ENCODE data around the gene PLEKHG3.

PLEKHG3 gene

DNA sequence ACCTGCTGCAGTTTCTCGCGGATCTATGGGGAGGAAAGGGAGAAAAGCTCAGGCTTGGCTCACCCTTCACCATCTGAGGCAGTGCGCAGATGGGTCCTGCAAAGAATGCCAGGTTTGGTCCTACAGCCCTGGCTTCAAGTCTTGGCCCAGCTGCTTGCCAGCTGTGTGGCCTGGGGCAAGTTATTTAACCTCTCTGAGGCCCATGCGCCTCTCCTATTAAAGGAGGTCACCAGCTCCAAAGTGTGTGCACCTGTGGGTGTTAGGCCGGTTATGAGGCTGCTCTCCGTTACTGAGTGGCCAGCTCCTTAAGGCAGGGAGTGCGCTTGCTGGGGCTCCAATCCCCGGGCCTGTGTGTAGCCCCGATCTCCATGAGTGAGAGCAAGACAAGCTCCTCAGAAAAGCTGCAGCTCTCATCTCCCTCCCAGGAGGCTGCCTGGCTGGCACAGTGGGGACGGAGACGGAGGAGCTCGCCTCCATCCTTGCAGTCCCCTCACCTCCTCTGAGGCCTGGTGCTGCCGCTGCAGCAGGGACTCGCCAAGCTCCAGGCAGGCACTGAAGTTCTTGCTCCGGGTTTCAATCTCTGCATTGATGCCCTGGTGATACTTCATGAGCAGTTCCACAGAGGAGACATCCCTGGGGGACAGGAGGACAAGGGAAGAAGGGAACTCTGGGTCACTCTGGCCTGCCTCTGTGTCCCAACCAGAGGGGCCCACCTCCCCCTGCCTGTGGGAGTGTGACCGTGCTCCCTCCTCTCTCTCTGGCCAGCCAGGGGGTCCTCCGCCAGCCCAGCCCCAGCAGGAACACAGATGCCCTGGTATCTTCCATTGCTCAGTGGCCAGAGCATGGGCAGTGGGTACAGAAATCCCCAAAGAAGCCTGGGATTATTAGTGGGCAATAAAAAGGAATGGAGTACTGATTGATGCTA is 65.1 kb downstream of the PLEKHG3 start:
- ChIA-PET CTCF (interaction anchor here (0.7 to 0.8 kb wide), 2 partner anchors 98 to 122 kb away, joined by 3 to 5 read pairs; no protein-coding TSS in a partner anchor), POLR2A (ENCODE audit: low non-redundant PET) (no interaction called here)
- TF ChIP-seq, protein P1, sequence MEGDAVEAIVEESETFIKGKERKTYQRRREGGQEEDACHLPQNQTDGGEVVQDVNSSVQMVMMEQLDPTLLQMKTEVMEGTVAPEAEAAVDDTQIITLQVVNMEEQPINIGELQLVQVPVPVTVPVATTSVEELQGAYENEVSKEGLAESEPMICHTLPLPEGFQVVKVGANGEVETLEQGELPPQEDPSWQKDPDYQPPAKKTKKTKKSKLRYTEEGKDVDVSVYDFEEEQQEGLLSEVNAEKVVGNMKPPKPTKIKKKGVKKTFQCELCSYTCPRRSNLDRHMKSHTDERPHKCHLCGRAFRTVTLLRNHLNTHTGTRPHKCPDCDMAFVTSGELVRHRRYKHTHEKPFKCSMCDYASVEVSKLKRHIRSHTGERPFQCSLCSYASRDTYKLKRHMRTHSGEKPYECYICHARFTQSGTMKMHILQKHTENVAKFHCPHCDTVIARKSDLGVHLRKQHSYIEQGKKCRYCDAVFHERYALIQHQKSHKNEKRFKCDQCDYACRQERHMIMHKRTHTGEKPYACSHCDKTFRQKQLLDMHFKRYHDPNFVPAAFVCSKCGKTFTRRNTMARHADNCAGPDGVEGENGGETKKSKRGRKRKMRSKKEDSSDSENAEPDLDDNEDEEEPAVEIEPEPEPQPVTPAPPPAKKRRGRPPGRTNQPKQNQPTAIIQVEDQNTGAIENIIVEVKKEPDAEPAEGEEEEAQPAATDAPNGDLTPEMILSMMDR (conservative IDR thresholded peaks at IDR 0.05; ENCODE audit: low read depth) = no peak
- H3K27ac ChIP-seq = no peak overlapping the region
- DNase-seq (ENCODE audit: low spot score) = no peak

DNA sequence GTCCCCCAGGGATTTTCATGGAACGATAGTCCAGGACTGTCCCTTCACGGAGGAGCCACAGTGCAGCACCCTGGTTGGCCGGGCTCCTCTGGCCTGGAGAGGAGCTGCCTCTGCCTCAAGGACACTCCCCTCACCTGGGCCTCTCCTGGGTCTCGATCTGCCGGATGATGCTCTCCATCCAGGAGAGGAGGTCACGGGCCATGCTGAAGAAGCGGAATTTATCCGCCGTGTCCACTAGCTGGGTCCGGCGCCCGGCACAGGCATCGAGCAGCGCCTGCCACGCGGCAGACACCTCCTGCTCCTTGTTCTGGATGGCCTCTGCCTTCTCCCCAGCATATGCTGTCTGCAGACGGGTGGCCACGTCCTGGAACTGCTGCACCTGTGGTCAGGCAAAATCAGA is 66.5 kb downstream of the PLEKHG3 start:
- no peak overlapping the region for H3K27ac ChIP-seq
- ChIA-PET POLR2A (ENCODE audit: low non-redundant PET) (no interaction called here), CTCF (no interaction called here)
- TF ChIP-seq, protein P1 (conservative IDR thresholded peaks at IDR 0.05; ENCODE audit: low read depth) = no peak
- DNase-seq (ENCODE audit: low spot score) = no peak

DNA sequence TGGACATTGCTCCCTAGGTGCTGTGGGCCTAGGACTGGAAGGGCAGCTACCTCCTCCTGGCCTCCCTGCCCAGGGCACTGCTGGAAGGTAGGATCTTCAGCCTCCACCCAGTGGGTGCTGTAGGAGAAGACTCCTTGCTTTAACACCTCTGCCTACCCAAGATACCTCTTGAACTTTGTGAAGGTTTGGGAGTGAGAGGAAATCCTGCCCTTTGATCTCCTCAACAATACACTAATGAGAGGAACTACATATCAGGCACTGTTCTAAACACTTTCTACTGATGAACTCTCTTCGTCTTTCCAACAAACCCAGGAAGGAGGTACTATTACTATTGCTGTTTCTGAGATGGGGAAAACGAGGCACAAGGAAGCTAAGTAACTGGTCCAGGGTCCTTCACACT is 66.9 kb downstream of the PLEKHG3 start:
- no peak for DNase-seq (ENCODE audit: low spot score)
- ChIA-PET CTCF (no interaction called here), POLR2A (ENCODE audit: low non-redundant PET) (no interaction called here)
- TF ChIP-seq, protein P1 (conservative IDR thresholded peaks at IDR 0.05; ENCODE audit: low read depth) = no peak
- no peak overlapping the region for H3K27ac ChIP-seq

DNA sequence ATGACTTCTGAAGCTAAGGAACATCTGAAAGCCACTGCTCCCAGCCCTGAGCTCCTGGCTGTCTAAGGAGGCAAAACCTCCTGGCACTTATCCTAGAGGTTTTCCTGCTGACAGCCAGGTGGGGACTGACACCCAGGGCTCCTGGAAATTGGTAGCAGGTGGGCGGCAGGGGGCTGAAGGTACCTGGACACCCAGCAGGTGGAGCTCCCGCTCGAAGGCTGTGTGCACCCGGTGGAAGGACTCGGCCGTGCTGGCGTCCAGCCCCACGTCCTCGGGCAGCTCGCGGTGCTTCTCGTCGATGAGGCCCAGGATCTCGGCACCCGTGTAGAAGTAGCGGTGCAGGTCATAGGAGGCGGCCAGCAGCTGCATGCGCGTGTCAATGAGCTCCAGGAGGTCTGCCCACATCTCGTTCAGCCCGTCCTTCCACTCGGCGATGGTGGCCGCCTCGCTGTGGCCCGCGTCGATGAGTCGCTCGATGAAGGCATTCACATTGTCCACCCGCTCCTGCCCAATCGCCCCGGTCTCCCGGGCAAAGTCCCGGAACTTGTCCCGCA is 68.2 kb downstream of the PLEKHG3 start:
- ChIA-PET CTCF (interaction anchor here (0.6 to 1.2 kb wide), 5 partner anchors 51 to 1355 kb away, joined by 3 to 5 read pairs (median 4); no protein-coding TSS in a partner anchor), POLR2A (ENCODE audit: low non-redundant PET) (no interaction called here)
- no peak overlapping the region for H3K27ac ChIP-seq
- DNase-seq (ENCODE audit: low spot score) = no peak
- TF ChIP-seq, protein P1 (conservative IDR thresholded peaks at IDR 0.05; ENCODE audit: low read depth) = no peak

DNA sequence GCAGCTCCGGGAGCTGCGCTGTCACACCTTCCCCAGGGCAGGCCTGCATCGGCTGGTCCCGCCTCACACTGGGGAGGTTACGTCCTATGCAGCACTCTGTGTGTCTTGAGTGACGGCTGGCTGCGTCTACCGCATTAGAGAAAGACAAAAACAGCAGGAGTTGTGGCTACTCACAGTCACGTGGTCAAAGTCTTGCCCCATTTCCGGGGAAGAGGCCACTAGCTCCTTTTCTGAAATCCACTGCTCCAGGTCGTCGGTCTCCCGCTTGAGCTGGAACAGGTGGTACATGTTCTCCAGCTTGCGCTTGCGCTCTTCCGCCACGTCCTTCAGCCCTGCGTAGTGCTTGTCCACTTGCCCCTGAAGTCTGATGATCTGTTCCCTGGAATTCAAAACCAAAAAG is 68.8 kb downstream of the PLEKHG3 start:
- TF ChIP-seq, protein P1 (conservative IDR thresholded peaks at IDR 0.05; ENCODE audit: low read depth) = no peak
- ChIA-PET CTCF (interaction anchor here (0.6 to 1.2 kb wide), 4 partner anchors 51 to 585 kb away, joined by 3 to 5 read pairs (median 4); no protein-coding TSS in a partner anchor), POLR2A (ENCODE audit: low non-redundant PET) (no interaction called here)
- DNase-seq (ENCODE audit: low spot score) = no peak
- no peak overlapping the region for H3K27ac ChIP-seq

DNA sequence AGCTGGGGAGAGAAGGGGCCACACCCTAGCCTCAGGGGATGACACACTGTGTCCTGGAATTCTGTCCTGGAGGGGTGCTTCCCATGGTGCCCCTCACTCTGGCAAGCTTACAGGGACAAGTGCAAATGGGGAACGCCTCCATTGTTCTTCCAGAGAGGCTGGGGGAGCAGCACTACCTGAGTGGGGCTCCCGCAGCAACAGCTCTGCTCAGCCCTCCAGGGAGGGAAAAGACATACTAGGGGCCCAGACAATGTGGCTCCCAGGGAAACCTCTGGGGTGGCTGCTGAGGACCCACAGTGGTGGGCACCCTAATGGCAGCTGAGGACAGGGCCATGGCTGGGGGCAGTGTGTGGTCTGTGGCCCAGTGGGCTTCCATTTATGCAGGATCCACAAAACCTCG is 69.4 kb downstream of the PLEKHG3 start:
- DNase-seq (ENCODE audit: low spot score) = no peak
- TF ChIP-seq, protein P1 (conservative IDR thresholded peaks at IDR 0.05; ENCODE audit: low read depth) = no peak
- no peak overlapping the region for H3K27ac ChIP-seq
- ChIA-PET POLR2A (ENCODE audit: low non-redundant PET) (no interaction called here), CTCF (interaction anchor here (0.5 kb wide), 1 partner anchor 430 kb away, joined by 3 read pairs; no protein-coding TSS in a partner anchor)
